GM18517 (cell line): Measurements from ENCODE around the gene ZNF331.

Experiments used
- ATAC-seq: cut with Tn5 transposase; IDR thresholded peaks from one replicate; pipeline ENCODE4 v1.9.1; 2021; ENCODE audit warnings: mild to moderate bottlenecking, moderate library complexity; ENCODE audit not compliant: unreplicated experiment

Gene ZNF331

GRCh38 chr19:53520547-53521372 is 17.2 kb upstream of the ZNF331 start:
- peak; percentile 97 for ATAC-seq

GRCh38 chr19:53521373-53522202 is 16.4 kb upstream of the ZNF331 start:
- ATAC-seq = no peak

GRCh38 chr19:53525922-53526321 is 12.0 kb upstream of the ZNF331 start:
- ATAC-seq = no peak

- ATAC-seq = no peak
These were observed 7.3 kb upstream of the ZNF331 start for GRCh38 chr19:53530622-53531021.

- no peak for ATAC-seq
These were observed 6.5 kb upstream of the ZNF331 start for GRCh38 chr19:53531457-53531856.

GRCh38 chr19:53532362-53532761 is 5.6 kb upstream of the ZNF331 start:
- ATAC-seq = no peak

GRCh38 chr19:53536225-53536548 is 1.8 kb upstream of the ZNF331 start:
- ATAC-seq = no peak

- no peak for ATAC-seq
These were observed 824 bp upstream of the ZNF331 start for GRCh38 chr19:53537121-53537520.

GRCh38 chr19:53538378-53539109 is 599 bp downstream of the ZNF331 start:
- peak; percentile 11 for ATAC-seq

- no peak for ATAC-seq
These were observed 2.1 kb downstream of the ZNF331 start for GRCh38 chr19:53540091-53540490.

- ATAC-seq = no peak
These were observed 4.0 kb downstream of the ZNF331 start for GRCh38 chr19:53541971-53542370.

- ATAC-seq = no peak
These were observed 7.5 kb downstream of the ZNF331 start for GRCh38 chr19:53545271-53546065.

- ATAC-seq = no peak
These were observed 9.0 kb downstream of the ZNF331 start for GRCh38 chr19:53546758-53547513.

- no peak for ATAC-seq
These were observed 11.4 kb downstream of the ZNF331 start for GRCh38 chr19:53549340-53549739.

- ATAC-seq = no peak
These were observed 14.2 kb downstream of the ZNF331 start for GRCh38 chr19:53552001-53552721.

- ATAC-seq = no peak
These were observed 15.2 kb downstream of the ZNF331 start for GRCh38 chr19:53553156-53553555.

GRCh38 chr19:53553865-53554791 is 16.2 kb downstream of the ZNF331 start:
- ATAC-seq = peak; percentile 65

GRCh38 chr19:53554804-53555203 is 16.9 kb downstream of the ZNF331 start:
- no peak for ATAC-seq
